ENCODE data around the gene KRTAP6-2.

Gene KRTAP6-2

GRCh38 chr21:30598802-30599201 is at the start of gene KRTAP6-2:
Gene KRTAP6-2, minus strand, starts transcription at chr21:30598902. Its CDS starts 28 bp downstream, at chr21:30598874.
- no peak for DNase-seq

GRCh38 chr21:30646904-30647414 is 48.3 kb upstream of the KRTAP6-2 start:
- no peak for DNase-seq

GRCh38 chr21:30642564-30642963 is 43.9 kb upstream of the KRTAP6-2 start, which contains the start of gene KRTAP20-3:
Gene KRTAP20-3, plus strand, starts transcription at chr21:30642864.
- DNase-seq, result no peak

- DNase-seq, result no peak
Observed at GRCh38 chr21:30638686-30639085, 40.0 kb upstream of the KRTAP6-2 start.

DNA sequence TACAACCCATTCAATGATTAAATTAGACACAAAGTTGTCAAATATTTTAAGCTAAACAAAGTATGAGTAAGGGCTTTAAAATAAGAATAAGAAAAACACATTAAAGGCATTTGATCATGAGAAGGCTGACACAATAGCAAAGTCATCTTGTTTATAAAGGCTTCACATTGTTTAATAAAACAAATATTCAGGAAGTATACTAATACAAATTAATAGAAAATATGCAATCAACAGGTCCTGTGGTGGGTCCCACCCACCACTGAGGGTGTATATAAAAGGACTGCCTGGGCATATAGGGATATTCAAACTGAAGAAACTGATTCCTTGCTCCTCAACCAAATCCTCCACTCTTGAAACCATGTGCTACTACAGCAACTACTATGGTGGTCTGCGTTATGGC is 36.2 kb upstream of the KRTAP6-2 start, which contains the start of gene KRTAP20-2:
KRTAP20-2 (plus strand) TSS at position 301 of the 400 bp plus-strand sequence; CDS start at position 359, 58 bp downstream.
- DNase-seq, result no peak

GRCh38 chr21:30629200-30629599 is 30.5 kb upstream of the KRTAP6-2 start:
- peak; percentile 81 for DNase-seq

DNA sequence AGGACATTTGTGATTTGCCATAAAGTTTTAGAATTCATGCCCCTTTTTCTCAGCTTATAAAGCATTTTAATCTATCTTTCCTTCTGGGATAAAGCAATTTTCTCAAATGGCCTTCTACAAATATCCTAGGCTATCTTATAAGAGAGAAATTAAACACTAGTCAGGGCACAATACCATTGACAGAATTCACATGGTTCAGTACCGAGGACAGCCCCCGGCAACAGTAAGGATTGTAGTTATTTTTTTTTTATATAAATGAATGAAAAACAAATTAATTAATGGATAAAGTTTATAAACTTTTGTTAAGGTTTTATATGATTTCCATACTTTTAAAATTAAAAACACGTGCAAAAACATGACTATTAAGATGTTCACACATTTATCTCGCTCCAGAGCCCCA is 29.4 kb upstream of the KRTAP6-2 start:
- DNase-seq, result no peak

DNA sequence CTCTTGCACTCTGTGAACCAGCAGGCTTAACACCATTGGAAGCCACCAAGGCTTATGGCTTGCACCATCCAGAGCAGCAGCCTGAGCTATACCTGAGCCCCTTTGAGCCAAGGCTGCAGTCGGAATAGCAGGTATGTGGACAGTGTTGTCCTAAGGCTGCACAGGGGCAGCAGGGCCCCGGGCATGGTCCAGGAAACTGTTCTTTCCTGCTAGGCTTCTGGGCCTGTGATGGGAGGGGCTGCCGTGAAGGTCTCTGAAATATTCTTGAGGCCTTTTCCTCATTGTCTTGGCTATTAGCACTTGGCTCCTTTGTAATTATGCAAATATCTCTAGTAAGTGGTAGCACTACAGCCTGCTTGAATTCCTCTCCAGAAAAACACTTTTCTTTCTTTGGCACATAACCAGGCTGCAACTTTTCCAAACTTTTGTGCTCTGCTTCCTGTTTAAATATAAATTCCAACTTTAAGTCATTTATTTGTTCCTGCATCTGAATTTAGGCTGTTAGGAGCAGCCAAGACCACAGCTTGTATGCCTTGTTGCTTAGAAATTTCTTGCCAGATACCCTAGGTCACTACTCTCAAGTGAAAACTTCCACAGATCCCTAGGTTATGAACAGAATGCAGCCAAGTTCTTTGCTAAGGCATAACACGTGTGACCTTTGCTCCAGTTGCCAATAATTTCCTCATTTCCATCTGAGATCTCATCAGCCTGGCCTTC is 26.9 kb upstream of the KRTAP6-2 start:
- no peak for DNase-seq

GRCh38 chr21:30623362-30623761 is 24.7 kb upstream of the KRTAP6-2 start:
- peak; percentile 59 for DNase-seq

DNA sequence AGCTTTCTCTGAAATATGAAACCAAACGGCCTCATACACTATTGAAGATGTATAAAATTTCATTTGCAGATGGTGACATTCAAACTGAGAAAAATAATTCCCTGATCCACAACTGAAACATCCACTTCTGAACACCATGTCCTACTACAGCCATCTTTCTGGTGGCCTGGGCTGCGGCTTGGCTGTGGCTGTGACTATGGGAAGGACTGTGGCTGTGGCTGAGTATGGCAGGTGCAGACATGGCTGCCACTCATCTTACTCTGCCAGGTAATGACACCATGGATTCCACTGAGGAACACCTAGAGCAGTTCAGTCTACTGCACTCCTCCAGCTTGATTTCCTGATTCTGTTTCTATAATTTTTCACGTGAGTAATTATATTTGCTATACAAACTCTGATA is 21.8 kb upstream of the KRTAP6-2 start, which contains the start of gene KRTAP20-4:
KRTAP20-4 (plus strand) TSS at position 106 of the 400 bp plus-strand sequence.
- DNase-seq, result no peak

DNA sequence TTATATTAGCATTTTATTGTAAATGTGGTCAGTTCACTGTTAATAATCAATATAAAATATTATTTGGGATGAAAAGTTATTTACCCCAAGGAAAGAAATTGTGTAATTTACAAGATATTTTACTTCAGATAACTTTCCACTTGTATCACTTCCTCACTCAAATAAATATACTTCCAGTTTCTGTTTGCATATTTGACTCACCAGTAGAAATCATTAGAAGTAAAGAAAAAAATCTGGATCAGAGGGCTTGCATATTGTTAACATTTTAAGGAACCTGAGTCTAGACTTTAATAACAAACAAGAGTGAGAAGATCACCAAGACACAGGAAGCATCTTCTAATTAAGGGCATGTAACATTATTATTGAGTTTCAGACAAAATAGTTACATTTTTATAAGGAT is 21.4 kb upstream of the KRTAP6-2 start:
- no peak for DNase-seq

DNA sequence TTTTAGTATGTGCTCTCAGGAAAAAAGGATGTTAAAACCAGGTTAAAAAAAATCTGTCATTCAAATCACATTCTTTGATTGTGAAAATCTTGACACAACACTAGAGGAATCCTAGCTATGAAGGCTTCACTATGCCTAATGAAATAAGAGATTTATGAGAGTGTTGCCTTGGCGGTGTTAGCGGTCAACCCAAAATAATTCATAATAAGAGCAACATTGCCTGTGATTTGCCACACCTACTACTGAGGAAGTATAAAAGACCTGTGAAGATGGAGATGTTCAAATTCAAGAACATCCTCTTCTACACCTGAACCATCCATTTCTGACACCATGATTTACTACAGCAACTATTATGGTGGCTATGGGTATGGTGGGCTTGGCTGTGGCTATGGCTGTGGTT is 17.4 kb upstream of the KRTAP6-2 start, which contains the start of gene KRTAP20-1:
KRTAP20-1 (plus strand) TSS at position 301 of the 400 bp plus-strand sequence; CDS start at position 331, 30 bp downstream.
- no peak for DNase-seq

DNA sequence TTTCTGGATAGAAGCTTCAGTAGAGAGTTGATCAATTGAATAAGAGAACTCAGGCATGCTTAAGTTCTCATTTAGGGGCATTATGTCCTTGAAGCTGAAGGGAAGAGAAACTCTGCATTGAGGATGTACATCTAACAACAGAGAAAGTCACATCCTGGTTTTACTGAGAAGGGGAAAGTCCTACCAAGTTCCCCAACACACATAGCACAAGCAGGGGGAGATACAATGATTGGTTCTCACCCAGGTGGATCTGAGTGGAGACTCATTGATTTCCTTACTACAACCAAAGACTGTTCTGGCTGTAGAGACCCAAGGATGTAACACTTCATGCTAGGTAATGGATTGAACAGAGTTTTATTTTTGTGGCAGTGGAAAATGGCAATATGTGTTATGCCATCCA is 16.5 kb upstream of the KRTAP6-2 start:
- DNase-seq, result no peak

DNA sequence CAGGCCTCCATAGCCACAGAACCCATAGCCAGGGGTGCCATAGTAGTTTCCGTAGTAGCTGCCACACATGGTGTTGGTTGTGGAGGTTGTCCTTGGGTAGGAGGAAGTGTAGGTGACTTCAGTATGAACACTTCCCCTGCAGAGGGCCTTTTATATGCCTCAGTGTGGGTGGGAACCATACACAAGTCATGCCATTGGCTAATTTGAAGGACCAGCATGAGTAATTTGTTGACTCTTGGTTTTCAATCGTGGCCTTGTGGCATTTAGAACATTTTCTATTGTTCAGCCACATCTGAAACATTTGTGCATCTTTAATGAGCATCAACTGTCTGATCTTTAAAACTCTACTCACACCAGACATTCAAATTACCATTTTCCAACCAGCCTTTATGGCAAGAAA is 15.1 kb upstream of the KRTAP6-2 start, which contains the start of gene KRTAP6-1:
KRTAP6-1 (minus strand) TSS at position 95 of the 400 bp plus-strand sequence; CDS start at position 69, 26 bp downstream.
- no peak for DNase-seq

DNA sequence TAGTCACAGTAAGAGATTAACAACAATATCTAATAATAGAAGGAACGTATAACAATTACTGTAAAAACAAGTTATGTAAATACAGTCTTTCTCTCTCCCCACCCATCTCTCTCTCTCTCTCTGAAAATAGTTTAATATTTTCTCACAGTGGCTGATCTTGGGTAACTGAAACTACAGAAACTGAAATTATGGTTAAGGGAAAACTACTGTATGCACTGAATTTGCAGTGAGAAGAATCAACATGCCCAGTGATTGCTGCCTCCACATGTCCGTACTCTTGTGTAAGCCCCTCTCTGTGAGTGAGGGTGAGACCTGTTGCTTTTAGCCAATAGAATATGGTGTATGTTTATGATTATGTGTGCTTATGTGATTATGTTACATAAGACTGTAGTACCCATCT is 13.4 kb upstream of the KRTAP6-2 start:
- DNase-seq, result no peak

GRCh38 chr21:30605968-30606367 is 7.3 kb upstream of the KRTAP6-2 start:
- DNase-seq, result no peak

- DNase-seq, result no peak
Observed at GRCh38 chr21:30600787-30601186, 2.1 kb upstream of the KRTAP6-2 start, which contains the start of gene KRTAP22-1. Gene KRTAP22-1, plus strand, starts transcription at chr21:30601087.

DNA sequence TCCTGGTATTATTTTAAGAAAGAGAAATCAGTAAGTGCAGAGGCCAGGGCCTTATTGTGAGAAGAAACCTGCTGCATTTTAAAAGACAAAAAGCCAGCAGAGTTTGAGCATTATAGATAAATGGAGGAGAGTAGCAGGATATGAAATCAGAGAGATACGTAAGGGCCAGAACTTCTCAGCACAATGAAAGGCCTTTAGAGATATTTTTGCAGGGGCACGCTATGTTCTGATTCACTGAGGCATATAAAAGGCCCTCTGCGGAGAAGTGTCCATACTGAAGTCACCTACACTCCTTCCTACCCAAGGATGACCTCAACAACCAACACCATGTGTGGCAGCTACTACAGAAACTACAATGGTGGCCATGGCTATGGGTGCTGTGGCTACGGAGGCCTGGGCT is 6.6 kb downstream of the KRTAP6-2 start, which contains the start of gene KRTAP6-3:
KRTAP6-3 (plus strand) TSS at position 301 of the 400 bp plus-strand sequence; CDS start at position 307, 6 bp downstream.
- no peak for DNase-seq

DNA sequence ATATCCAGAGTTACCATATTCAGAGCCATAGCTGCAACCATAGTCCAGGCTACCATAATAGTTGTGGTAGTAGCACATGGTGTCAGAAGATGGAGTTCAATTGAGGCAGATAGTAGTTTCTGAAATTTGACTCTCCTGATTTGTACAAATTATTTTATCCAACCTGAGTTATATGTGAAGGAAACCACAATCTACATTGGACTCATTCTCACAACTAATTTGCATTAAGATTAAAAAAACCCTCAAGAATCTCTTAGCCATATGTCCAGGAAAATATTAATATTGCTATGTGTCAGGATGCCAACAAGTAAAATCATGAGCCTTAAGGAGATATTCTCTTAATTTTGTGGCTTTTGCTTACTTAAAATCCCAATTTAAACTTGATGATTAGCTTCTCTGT is 8.4 kb downstream of the KRTAP6-2 start, which contains the start of gene KRTAP22-2:
KRTAP22-2 (minus strand) TSS at position 101 of the 400 bp plus-strand sequence.
- DNase-seq, result no peak

GRCh38 chr21:30582870-30583269 is 15.8 kb downstream of the KRTAP6-2 start:
- DNase-seq, result no peak

GRCh38 chr21:30580132-30580531 is 18.6 kb downstream of the KRTAP6-2 start:
- no peak for DNase-seq

DNA sequence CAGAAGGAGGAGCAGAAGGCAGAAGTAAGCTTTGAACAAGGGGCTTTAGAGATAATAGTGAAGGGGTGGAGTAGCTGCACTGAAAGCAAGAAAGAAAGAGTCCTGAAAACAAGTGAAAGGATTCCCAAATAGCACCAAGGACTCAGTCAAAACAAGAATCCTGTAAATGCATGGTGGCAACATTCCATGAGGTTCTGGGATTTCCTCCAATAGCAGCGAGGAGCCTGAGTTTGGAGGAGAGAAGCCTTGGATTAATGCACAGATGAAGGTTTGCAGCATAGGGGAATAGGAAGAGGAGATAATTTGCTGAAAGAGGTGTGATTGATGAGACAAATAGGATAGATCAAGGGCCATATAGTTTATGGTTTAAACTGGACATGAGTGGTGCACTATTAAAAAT is 19.4 kb downstream of the KRTAP6-2 start:
- DNase-seq, result no peak

DNA sequence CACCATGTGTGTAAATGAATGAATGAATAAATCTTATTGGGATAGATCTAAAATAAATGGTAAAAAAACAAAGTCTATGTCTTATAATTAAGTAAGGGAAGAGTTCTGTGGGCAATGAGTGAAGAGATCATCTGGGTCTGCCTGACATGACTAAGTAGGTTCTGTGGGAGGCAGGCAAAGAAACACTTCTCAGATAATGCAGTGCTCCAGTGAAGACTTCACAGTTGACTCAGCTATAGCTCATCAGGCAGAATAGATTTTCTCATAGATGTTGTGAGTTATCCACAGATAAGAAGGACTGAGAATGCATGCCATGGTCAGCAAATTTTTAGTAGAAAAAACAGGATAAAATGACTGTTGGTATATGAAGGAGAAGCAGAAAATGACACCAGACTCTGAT is 20.9 kb downstream of the KRTAP6-2 start:
- DNase-seq, result peak; percentile 71

DNA sequence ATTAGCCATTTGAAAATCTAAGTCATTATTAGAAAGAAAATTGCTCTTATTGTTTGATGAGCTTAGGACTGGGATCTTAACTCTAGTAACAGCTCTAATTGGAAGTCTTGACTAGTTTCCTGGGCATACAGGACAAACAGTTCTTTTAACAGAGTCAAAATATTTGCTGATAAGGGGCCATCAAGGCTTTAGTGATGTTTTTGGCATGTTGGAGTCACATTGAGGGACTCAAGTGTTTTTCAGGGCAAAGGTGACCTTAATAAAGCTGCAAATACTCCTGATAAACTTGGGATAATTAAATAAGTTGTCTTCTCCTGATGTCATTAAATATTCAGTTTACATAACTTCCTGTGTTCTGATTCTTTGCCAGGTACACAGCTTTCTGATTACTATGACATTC is 31.1 kb downstream of the KRTAP6-2 start:
- no peak for DNase-seq

All from NCI-H226 (cell line).